GM18867 (cell line): ENCODE results near the gene HOXB7.
A peak's percentile ranks its signal among the peaks of the same experiment; 100 is the strongest.

Source experiments
- ATAC-seq: cut with Tn5 transposase; IDR thresholded peaks from one replicate; pipeline ENCODE4 v1.9.1; 2021; ENCODE audit warnings: mild to moderate bottlenecking, moderate library complexity; ENCODE audit not compliant: unreplicated experiment

The HOXB7 gene

DNA sequence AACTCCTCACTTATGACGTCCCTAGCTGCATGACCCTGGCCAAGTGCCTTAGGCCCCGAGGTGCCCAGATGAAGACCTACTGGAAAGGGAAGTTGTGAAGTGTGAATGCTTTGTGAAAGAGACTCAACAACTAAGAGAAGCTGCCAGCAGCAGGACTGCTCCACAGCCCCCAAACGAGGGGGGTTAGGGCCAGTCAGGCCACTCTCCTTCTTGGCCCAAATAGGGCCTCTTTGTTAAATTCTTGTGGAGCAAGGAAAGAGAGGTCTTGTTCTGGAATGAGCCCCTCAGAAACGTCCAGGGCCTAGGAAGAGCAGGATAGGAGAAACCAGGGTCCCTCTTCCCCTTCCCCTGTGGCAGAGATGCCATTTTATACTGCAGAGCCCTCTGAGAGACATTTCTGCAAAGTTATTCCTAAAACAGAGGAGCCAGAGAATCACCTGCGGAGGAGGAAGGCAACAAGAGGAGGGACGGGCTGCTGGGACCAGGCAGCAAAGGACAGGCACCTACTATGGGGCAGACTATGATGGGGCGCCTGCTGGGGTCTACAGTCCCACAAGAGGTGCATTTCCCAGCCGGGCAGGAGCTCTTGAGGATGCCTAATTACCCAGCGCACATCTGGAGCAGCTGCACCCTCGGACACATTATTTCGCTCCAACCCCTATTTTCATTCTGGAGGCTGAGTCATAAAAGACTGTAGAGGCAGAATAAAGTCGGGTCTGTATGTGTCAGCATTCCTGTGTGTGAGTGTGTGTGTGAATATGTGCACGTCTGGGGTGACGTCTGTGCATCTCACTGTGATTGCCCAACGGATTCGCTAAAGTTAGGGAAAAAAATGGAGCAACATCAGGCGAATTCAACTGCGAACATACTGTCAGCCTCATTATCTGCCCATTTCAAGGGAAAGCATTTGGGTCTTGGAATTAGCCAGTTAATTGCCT, 26.8 kb upstream of the HOXB7 start:
- ATAC-seq = no peak

DNA sequence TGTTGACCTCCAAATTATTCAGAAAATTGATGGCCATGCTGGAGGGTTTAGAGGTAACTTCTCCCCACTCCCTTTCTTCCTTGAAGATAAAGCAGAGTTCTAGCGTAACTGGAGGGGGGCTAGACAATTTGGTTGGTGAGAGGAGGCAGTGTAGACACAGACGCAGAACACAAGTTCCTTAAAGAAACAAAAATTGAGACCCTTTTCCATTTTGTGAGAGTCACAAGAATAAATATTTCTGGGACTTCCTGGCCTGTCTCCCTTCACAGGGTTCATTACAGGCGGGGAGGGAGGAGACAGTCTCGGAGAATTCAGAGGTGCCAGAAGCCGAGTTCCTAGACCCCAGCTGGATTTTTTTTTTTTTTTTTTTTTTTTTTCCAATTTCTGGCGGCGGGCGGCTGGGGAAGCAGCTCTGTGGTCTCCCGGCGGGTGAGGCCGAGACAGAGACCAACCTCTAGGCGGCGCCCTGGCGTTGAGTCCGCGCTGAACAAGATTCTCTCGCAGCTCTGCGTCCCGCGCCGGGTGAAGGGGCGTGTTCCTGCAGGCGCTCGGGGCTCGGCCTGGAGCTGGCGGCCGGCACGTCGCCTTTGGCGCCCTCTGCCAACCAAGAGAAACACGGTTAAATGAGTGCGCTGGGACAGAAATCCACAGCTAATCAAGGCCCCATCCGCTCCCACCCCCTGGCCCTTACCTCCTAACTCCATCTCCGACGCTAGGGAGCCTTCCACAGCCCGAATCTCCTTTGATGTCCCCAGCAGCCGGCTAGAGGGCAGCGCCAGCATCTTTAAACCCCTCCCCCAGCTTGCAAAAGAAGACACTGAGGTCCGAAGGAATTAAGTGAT, 25.6 kb upstream of the HOXB7 start:
- no peak for ATAC-seq

DNA sequence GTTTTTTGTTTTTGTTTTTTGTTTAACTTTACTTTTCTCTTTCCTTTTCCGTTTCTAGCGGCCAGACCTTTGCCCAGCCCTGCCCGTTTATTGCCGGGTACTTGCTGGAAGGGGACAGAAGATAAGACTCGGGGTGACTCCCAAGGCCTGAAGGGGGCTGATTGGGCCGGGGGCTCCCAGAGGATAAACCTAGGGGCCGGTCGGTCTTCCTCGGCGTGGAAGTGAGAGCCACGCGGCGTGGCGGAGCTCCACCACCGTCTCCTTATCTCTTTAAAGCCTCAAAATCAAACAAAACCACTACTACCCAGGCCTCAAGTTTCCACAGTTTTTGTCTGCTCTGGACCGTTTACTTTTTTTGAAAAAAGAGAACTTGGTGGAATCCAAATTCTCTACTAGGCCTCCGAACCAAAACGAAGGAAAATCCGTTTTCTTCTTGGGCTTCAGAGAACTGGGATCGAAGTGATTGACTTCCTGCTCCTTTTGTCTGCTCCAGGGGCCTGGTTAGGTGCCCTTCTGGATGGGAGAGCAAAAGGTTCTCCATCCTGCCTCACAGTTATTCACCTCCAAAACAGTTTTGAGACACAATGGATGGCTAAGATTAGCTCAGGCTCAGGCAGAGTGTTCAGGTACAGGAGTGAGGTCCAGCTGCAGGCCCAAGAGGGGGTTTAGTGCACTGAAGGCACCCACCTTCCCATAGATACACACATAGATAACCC, 23.8 kb upstream of the HOXB7 start:
- ATAC-seq = no peak

DNA sequence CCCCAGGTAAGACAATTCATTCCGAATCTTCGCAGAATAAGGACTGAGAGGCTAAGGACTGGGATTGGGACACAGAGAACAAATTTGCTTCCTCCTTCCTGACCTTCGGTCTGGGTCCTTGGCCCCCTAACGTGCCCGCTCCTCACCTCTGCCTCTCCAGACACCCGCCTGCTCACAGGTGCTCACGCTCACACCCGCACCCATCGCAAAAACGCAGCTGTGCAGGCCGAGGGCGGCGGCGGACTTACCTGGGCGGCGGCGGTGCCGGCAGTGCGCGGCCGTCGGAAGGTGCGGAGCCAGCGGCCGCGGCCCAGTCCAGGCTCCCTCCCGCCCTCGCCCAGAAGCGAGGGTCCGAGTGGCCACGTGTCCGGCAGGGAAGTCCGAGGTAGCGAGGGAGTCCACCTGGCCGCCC, 22.5 kb upstream of the HOXB7 start:
- no peak for ATAC-seq

DNA sequence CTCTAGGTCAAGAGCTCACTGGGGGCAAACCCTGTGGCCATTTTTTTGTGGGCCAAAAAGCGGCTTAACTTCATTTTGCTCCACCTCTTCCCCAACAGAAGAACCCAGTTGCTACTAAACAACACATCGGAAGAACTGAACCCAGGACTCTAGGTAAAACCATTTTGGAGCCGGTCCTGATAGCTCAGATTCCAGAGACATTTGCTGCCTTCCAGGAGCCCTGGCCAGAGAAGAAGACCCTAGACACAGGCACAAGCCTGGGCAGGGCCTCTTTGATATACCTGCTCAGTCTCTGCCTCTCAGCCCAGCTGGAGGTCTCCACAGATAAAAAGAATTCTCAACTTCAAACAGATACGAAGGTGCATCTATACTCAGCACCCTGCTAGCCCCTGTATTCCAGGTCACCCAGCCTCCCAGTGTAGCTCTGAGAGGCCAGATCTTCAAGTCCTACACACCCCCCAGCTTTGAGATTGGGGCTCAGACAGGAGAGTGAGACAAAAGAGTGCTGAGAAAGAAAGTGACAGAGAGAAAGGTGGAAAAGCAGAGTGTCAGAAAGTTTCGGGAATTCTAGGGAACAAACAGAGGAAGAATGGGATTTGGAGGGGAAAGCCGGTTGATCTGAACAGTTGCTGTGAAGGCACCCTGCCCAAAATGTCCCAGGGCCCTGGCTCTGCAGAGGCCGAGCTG, 21.9 kb upstream of the HOXB7 start:
- ATAC-seq = no peak

DNA sequence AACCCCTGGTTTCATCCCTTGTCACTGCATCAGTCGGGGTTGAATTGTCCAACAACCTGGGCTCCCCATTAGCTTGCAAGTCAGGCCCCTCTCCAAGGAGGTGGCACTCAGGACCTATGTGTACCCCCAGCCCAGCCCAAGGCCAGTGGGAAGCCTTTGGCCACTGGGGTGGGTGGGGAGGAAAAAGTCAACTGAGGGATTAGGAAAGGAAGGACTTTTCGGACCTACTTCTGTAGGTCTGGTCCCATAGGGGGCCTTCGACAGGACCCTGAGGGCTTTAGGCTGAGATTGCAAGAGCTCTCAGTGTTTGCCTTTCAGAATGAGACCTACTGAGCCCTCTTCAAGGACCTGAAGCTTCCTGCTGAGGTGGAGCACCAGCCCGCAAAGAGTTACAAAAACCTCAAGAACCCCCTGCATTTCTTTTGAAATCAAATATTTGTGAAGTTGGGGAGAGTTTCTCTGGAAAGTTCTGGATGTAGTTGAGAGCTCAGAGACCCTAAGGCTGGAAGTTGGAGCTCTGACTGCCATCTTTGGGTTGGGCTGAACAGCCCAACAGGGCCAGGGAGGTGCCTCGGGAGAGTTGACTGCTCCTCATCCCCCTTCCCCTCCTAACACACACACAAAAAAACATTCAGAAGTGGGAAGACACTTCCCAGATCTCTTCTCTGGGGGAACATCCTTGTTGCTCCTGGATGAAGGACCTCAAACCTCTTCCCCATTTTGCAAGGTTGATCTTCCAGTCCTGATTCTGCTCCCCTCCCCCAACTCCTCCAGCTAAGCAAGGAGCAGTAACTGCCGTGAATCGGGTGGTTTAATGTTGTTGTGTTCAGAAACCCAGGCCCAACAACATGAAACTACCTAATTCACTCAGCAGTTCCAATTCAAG, 21.1 kb upstream of the HOXB7 start:
- no peak for ATAC-seq

DNA sequence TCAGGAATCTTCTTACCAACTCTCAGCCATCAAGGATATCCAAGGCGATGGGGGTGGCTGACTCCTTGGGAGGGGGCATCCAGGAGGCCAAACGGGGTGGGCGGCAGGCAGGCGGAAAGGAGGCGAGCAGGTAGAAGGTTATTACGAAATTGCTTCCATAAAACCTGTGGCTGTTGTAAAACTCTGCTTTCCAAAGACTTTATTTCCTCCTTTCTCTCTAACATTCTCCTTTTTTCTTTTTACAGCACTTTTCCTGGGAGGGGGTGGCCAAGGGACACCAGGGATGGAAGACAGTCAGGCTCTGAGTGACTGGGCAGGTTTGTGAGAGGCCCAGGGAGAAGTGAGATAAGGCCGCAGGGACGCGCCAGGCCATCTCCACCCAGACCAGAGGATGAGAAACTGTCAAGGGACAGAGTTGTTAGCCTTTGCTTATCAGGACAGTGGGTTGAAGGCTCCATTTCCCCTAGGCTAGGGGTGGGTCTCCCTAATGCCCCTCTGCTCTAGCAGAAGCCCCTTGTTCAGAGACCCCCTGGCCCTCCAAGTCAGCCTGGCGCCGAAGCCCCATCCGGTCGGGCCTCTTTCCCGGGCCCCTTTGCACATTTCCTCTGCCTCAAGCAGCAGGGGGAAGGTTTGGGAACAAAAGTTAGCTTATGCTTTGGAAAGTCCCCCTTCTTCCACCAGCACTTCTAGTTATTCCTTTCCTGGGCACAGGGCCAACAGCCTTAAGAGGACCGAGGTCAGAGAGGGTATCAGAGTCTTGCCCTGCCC, 20.3 kb upstream of the HOXB7 start:
- ATAC-seq = no peak

DNA sequence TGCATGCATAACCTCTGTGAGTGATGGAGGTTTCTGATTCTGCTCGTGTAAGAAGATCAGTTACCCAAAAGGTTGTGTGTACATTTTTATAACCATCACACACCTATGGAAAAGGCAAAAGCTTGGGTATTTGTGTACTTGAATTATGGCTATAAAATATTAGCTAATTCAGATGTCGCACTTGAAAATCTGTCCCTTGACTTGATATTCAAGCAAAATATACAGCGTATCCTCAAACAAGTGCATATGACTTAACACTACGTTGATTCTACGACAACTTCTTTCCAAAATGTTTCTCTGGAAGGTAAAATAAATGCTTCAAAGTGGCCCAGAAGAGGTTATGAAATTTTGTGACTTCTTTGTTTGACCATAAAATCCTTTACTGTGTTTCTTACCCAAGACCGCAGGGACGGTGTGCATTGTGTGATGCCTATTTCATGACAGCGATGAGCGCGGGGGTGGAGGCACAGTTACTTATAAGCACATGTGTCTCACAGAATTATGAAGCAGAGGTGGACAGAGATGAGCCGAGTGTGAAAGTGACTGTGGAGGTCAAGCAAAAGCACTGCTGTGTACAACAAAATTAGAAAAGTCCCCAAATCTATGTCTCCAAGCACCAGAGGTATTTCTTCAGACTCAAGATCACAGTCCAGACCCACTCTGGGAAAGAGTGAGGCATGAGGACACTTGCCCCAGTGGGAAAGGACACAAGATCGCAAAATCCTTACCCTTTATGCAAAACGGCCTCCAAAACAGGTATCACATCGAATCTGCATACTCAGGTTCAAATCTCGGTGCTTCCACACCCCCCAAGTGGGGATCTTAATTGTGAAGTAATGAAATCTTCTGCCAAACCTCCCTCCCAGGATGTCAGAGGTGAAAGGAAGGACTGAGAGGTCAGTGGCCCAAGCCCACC, 19.4 kb upstream of the HOXB7 start:
- ATAC-seq = no peak

DNA sequence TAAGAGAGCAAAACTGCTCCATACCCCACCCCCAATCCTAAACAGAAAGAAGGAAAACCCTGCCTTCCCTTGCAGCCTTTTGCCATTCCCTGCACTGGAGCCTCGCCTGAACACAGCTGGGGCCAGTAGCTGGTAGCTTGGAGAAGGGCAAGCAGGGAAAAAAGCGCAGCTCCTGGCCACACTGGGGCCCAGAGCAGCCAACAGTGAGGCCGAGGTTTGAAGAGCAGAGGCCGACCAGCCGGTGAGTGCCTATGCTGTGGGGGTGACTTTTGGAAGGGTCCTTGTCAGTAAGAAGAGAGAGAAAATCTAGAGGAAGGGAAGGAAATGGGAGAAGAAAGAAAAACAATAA, 18.6 kb upstream of the HOXB7 start:
- ATAC-seq = no peak

DNA sequence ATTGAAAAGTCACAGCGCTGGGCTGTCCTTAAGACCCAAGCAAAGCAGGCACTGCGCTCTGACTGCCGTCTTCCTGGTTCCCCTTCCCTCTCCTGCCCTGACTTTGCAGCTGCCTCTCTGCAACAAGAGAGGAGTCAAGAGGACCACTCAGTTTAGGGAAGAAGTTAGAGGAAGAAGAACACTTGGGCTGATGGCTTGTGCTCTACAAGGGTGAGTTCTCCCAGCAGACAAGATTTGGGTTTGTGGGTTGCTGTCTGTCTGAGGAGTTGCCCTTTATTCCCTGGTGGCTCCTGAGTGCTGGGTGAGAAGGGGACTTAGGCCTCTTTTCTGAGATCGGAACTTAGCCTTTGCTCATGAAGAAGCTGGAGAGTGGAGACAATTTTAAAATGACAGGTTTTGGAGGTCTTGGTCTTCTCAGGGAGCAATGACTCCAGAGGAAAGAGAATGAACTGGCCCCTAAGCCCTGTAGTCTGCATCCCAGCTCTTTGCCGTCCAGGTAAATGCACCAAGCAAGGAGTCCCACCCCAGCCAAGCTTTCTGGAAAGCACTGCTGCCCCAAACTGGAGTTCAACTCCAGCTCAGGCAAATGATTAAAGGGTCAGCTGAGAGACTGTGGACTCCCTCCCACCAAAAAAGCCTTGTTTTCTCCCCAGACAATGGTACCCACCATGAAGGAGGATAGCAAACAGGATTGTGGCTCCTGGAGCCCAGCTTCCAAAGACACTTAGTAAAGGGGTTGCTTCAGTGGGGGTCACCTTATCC, 18.0 kb upstream of the HOXB7 start:
- ATAC-seq = no peak

DNA sequence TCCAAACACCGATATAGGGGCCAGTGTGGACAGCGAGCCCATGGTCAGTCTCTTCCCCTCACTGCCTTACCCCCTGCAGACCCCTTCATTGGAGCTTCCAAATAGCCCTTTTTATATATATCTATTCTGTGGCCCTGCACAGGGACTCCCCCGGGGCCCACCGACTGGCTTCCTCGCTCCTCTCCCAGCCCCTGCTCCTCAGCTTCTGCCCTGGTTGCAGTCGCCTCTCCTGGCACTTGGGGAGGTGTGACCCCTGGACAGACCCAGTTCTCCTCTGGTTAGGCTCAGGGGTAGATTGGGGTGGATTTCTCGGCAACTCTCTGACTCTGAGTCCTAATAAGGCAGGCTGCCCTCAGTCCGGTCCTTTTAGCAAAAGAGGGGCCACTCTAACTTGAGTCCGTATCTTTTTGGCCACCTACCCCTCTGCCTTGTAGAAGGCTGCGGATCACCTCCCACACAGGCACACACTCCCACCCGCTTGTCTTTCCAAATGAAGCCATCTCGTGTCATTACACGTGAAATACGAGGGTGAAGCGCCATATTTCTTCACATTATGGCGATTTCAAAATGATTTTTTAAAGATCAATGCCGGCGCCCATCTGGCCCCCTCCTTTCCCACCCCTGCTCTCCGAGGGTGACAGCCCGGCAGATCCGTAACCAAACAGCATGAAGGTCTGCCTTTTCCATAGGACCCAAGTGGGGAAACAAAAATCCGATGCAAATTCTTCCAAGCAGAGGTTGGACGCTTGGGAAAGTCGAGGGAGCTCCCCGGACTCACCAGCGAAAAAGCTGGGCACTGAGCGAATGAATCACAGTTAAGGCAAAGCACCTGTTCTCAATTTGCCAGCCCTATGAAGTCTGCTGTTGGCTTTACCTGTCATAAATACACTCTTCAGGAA, 17.1 kb upstream of the HOXB7 start:
- no peak for ATAC-seq

DNA sequence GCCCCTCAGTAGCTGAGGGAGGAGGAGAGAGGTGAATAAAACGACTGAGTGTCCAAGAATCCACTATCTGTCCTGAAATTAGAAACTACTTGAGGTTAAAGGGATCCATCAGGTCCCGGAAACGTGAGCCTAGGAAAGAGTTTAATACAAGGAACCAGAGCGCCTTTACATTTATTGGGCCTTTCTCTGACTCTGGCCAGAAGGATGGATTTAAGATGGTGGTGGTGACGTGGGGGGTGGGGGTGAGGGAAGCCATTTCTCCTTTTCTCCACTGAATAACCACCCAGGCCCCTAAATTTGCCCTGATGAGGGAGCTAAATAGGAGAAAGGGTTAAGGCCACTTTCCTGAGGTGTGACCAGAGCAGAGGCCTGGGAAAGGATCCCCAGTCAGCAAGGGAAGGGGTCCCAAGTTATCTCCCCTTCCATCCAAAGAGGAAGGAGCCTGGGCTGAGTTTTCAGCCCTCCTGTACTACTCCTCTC, 16.3 kb upstream of the HOXB7 start:
- no peak for ATAC-seq

DNA sequence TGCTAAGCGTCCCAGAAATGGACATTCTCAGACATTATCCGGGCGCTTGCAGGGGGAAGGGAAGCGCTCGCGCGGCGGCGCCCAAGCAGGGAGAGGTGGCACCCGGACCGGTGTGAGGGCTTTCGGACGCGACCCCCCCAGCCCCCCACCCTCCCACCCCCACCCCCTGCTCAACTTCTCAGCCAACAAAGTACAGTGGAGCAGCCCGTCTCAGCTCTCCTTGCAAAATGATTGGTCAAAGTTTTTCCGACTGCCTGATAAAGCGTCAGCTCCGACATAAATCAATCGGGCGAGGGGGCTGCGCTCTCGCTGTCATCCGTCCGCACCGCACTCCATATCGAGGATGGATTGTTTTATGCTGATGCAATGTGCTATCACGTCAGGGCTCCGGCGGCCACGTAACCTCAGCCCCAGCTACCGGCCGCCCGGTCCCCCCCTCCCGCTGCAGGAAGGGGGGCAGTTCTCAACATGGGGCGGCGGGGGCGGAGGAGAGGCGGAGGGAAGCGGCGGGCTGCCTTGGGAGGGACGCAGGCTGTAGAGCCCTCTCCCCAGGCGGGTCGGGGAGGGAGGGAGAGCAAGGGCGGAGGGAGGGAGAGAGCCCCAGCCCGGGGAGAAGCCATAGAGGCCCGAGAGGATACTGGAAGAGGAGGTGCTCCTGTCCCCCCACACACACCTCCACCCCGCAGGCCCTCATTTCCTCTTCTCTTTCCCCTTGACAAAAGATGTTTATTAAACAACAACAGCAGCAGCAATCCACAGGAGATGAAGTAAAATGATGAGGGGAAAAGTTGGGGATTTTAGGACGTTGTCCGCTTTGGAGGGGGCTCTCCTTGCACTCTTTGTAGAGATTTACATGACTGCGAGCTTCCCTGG, 15.7 kb upstream of the HOXB7 start, which contains the start of gene HOXB9:
HOXB9 (minus strand) TSS at position 114 of the 873 bp plus-strand sequence; CDS start at position 25, 89 bp downstream.
- ATAC-seq = no peak

DNA sequence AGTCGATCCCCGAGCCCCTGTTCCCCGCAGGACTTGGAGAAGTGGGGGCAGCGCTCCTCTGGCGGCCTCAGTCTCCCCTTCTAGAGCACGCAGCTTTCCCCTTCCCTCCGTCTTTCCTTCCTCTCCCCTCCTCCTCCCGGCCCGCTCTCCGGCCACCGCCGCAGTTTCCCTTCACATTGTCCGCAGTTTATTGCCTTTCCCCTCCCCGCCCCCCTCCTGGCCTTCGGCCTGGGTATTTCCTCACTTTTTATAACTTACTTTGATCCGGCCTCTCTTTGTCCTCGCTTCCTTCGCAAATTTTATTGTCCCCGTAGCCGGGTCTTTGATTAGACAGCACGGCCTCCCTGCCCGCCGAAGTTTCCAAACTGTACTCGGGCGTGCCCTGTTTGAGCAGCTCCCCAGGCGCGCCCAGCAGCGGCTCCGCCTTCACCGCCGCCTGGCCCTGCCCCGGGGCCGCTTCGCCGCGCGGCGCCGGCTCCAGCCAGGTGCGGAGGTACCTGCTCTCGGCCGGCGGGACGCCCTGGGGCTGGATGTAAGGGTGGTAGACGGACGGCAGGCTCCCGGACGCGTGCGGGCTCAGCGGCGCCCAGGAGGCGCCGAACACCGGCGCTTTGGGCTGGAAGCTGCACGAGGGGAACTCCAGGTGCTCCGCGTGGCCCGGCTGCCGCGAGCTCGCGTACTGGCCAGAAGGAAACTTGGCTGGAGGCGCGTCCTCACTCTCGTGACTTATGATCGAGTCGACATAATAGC, 14.9 kb upstream of the HOXB7 start:
- peak; percentile 54 for ATAC-seq
